ENCODE data around the gene PACSIN1.

PACSIN1 gene

DNA sequence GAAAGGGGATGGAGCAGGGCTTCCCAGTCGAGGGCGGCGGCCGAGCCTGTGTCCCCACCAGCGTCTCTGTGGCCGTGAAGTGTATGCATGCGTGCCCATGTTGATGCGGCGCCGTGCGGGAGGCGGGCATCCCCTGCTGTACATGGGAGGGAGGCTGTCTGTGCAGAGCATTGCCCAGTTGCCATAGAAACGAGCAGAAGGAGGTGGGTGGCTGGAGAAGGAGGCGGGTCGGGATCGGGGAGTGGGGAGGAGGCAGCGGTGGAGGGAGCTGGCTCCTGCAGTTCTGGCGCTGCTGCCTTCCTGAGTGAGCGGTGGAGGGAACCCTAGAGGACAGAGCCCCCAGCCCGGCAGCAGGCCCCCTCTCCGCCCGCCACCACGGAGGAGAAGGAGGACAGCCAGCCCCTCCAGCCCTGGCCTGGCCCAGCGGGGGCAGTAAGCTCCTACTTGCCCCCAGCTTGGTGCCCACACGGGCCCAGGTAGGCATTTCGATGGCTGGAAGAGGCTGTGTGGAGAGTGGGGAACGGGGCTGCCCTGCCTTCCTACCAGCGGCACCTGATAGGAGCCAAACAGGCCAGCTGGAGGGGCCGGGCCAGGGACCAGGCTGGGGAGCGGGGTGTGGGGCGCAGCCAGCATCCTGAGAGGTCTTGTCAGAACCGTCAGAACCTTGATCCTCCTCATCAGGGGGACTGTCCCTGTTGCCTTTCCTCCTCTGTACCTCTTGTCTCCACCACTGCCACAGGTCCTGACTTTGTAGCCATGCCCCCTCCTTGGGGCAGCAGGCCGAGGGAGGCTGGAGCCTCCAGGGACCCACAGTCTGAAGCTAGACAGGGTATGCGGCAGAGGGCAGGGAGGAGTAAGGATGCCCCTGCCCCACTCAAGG is 49.0 kb downstream of the PACSIN1 start:
- DNase-seq (ENCODE audit: low read depth in 2 of 2) = no peak

DNA sequence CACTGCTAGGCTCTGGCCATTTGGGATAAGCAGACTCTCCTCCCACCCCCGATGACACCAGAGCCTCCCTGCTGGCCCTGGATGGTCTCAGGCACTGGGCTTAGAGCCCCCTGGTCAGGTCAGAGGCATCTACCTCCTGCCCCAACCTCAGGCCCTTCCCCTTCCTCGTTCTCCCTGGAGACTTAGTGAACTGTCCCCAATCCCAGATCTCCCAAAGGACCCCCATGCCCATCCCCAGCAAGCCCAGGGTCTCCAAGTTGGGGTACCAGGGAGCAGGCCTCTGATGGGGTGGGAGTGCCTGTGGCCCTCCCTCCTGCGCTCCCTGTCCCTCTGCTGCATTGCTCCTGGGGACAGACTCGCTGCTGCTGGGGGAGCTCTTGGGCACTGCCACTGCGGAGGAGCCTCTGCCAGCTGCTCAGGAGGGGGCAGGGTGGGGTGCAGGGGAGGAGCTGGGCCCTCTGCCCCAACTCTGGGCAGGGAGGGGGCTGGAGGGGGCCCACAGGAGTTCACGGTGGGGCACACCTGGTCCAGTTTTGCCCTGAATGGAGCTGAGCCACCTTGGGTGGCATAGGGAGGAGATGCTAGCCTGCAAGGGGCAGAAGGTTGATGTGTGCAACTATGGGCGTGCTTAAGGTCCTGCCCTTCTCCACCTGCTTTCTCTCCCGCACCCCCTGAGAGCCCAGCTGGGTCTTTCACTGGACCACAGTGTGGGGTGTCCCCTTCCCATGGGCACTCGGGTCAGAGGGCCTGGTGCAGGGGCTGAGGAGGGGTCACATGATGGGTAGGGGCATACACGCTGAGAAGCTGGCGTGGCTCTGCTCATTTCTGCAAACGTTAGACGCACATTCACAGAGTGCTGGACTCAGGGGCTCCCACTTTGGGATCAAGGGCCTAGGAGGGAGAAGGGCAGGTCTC is 49.9 kb downstream of the PACSIN1 start:
- DNase-seq (ENCODE audit: low read depth in 2 of 2) = no peak

DNA sequence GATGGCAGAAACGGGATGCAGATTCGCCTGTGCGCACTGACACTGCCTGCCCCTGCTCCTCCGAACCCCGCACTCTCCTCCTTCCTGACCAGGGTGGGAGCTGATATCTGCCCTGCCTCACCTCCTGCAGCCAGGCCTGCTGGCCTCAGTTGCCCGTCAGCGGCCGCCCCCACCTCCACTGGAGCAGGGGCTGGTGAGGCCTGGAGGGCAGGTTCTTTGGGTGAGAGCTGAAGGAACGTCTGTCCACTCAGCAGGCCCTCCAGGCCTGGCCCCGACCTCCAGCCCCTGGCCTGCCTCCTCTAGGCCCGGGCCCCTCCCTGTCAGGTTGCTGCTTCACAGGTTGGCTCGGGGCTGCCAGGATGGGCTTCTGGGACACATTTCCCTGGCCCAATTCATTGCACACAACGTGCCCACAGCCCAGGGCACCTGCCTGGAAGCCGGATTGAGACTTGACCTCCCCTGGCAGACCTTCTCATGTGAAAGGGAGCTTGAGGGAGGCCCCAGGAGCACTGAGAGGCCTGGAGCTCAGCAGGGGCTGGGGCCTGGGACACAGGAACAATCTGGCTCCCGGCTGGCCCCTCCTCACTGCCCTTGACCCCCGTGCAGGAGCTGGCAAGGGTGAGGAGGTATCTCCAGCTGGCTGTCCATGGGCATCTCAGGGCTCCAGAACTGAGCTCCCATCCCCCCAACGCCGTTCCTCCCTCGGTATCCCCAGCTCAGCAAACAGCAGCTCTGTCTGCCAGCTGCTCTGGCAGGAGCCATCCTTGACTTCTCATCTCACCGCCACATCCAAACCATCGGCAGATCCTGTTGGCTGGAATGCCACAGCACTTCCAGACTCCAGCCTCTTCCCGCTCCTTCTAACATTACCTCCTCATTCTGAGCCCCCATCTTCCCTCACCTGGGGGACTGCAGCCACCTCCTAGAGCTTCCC is 50.8 kb downstream of the PACSIN1 start:
- no peak for DNase-seq (ENCODE audit: low read depth in 2 of 2)

DNA sequence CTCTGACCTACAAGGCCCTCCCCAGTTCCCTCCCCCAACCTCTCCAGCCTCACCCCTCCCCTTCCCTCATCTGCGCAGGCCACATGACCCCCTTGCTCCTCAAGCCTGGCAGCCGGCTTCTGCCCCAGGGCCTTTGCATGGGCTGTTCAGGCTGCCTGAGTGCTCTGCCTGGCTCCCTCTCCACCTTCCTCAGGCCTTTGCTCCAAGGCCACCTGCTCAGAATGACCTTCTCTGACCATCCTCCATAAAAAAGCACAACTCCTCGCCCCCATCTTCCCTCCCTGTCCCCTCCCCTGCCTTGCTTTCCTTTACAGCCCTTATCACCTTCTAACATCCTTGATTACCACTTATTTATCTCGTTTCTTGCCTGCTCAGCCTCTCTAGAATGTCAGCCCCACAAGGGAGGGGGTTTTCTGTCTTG is 51.6 kb downstream of the PACSIN1 start:
- DNase-seq (ENCODE audit: low read depth in 2 of 2) = no peak

DNA sequence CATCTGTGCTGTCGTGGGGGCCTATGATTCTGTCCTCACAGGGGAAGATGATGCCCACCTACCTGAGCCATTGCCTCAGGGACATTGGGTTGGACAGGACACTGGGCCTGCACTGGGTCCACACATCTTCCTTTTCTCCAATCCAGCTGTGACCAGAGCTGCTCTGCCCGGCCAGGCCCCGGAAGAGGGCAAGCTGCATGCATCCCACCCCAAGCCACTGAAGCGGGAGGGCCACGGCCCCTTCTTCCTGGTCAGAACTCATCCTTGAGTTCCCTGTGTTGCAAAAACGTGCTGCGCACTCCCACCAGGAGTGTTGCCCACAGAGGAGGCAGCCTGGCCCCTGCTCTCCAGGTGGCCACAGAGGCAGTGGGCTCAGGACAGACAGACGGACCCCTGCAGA is 52.1 kb downstream of the PACSIN1 start:
- DNase-seq (ENCODE audit: low read depth in 2 of 2) = no peak

GRCh38 chr6:34518669-34519365 is 52.9 kb downstream of the PACSIN1 start:
- DNase-seq (ENCODE audit: low read depth in 2 of 2) = no peak

GRCh38 chr6:34519971-34520644 is 54.2 kb downstream of the PACSIN1 start:
- DNase-seq (ENCODE audit: low read depth in 2 of 2) = no peak

DNA sequence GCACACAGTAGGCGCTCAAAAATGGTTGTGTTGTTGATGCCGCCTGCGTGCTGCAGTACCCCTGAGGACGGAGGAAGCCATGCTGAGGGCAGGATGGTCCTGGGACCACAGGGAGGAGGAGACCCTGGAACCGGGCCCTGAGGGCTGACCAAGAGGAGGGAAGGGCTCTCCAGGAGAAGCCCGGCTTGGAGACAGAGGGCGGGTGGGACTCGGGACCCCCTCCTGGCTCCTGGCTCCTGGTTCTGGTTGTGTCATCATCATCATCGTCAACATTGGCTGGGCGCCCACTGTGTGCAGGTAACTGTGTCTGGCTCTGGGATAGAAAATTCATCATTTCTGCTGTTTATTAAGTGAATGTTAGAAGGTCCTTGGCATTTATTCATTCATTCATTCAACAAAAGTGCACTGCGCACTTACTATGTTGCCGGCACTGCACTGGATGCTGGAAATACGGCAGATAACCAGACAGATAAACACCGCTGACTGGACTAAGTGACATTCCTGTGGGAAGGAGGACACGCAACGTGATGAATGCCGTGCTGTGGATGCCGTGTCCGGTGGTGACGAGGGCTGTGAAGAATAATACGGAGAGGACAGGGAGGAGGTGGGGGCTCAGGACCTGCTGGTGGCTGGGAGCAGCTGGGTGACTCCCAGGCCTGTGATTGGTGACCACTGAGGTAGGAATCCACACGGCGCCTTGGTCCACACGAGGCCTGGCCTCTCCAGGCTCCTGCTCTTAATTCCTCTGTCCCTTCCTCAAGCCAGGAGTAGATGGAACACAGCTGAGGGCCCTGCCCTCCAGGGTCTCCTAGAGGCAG is 55.0 kb downstream of the PACSIN1 start:
- DNase-seq (ENCODE audit: low read depth in 2 of 2) = no peak

GRCh38 chr6:34521463-34522285 is 55.8 kb downstream of the PACSIN1 start:
- DNase-seq (ENCODE audit: low read depth in 2 of 2) = no peak

- DNase-seq (ENCODE audit: low read depth in 2 of 2) = no peak
Measured at GRCh38 chr6:34522761-34523160, 56.9 kb downstream of the PACSIN1 start.

DNA sequence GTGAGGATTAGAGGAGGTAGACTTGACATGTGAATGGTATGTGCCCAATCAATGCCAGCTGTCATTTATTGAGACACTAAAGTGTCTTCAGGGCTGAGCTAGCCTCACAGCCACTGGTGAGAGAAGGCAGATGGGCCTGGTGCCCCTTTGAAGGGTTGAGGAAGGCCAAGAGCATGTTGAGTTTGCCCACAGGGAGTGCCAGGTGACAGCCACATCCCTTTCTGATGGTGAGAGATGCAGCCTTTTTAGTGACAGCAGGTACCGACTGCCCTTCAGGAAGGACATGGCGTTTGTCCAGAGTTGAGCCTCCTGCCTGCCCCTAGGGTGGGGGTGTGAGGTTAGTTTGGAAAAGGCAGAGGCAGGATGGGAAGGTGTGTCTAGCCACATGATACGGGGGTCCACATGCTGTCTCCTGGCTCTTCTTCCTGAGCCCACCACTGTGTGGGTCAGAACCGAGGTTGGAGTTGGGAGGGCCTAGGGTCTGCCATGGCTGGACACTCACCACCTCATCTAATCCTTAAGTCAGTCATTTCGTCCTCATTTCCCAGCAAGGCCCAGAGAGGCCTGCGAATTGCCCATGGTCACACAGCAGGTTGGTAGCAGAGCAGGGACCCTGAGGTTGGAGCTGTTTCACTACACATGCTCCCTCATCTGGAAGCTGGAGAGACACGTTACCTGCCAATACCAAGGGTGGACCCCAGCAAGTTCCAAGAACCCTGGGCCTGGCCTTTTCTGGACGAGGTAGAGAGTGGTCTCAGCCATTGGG is 57.7 kb downstream of the PACSIN1 start:
- DNase-seq (ENCODE audit: low read depth in 2 of 2) = no peak

- DNase-seq (ENCODE audit: low read depth in 2 of 2) = no peak
Measured at GRCh38 chr6:34524499-34524898, 58.6 kb downstream of the PACSIN1 start.

DNA sequence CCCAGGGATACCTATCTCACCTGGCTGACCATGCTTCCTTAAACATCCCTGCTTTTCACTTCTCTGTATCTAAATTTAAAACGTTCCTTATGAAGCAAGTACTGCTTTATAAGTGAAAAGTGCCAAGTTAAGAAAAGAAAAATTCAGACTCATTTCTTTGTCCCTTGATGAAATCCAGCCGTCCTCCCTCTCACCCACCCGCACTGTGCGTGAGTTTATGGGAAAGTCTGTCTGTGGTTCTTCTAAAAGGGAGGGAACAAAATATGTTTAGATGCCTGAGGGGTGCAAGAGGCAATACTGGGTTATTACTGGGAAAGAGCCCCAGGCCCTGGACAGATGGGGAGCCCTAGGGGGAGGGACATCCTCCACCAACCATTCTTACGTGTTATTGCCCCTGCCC is 59.1 kb downstream of the PACSIN1 start:
- no peak for DNase-seq (ENCODE audit: low read depth in 2 of 2)

DNA sequence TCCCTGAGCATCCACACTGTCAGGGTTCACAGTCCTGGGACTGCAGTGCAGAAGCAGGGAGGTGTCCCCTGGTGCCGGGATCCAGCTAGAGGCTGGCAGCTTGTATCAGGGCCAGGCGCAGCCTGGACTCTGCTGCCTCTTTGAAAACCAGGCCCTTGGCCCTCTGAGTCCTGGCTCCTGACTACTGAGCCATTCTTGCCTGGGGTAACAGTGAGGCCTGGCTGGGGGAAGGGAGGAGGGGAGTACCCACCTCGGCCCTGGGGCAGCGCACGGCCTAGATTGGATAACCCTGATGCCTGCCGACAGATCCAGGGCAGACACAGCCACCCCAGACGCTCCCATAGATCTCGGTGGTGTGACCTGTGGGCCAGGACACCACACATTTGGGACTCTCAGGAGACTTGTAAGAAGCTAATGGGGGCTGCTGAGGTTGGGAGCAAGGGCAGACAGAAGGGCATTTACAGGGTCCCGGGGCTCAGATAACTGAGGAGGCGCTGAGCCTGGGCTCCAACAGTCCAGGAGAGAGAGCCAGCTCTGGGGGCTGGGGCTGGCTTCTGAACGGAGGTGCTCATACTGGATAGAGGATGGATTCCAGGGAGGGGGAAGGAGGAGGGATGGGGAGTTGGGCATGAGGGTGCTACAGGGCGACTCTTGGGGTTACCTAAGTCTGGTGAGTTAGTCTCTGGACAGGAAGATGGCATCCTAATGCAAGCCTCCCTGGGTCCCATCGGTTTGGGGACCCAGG is 59.7 kb downstream of the PACSIN1 start:
- no peak for DNase-seq (ENCODE audit: low read depth in 2 of 2)

DNA sequence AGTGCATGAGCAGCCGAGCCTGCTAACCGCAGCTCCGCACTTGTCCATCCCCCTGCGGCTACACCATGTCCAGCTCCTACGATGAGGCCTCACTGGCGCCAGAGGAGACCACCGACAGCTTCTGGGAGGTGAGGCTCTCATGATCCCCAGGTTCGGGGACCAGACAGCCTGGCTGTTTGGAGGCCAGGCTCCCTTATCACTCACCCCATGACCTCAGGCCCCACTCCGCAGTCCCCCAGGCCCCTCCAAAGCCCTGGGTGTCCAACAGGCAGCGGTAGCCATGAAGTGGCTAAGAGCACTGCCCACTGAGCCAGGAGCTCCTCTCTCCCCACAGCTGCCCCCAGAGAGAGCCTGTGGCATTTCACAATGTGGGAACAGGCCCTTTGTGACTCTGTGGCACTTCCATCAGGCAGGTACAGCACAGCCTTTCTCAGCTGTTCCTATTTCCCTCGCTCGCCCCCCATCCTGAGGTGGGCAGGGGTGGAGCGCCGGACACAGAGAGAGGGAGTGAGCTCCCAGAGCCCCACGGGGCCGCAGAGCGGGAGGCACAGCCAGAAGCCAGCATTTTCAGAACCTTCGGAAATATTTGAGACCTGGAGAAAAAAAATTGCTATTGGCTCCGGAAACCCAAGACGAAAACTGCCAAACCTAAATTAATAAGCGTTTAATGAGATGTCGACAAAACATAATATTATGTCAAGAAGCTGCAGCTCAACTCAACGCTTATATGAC is 60.5 kb downstream of the PACSIN1 start:
- no peak for DNase-seq (ENCODE audit: low read depth in 2 of 2)

- peak; percentile 96 to 98 for DNase-seq (ENCODE audit: low read depth in 2 of 2)
Measured at GRCh38 chr6:34526992-34527728, 61.3 kb downstream of the PACSIN1 start.

All from stimulated activated CD4-positive, alpha-beta T cell treated with anti-CD3 and anti-CD28 coated beads, Interleukin-4, amount 100 ng/mL, for 48 hours (primary cell).